Heart left ventricle (tissue), 16 donors: Measurements from ENCODE around the gene DDX31. TPM values are rescaled to one million over a fixed set of nuclear protein-coding genes. Genes with fewer than 3 reads are reported as not detected.

Experiments
- ATAC-seq, 4 donors: fragments of 200-7000 bp; cut with Tn5 transposase; one replicate each; pipeline ENCODE4 v1.9.1; 2020 to 2022; ENCODE audit warnings: moderate library complexity in 4 of 4, mild to moderate bottlenecking in 3 of 4, moderate number of reproducible peaks in 1 of 4
- DNase-seq, 5 donors: peaks; one replicate each; pipeline ENCODE4 v3.0.0-alpha.2; 2020
- H3K27ac ChIP-seq, 12 donors: fragments of 200-600 bp; sonication (generic) in 4 of 12; one replicate each; pipeline versions ENCODE4 v1.5.0 to v1.8.0; 2016 to 2022; ENCODE audit warnings: mild to moderate bottlenecking in 2 of 12
- H3K27me3 ChIP-seq, 9 donors: fragments of 200-600 bp; sonication (generic) in 2 of 9; one replicate each; pipeline versions ENCODE4 v1.5.1 to v1.8.0; 2016 to 2022; ENCODE audit warnings: mild to moderate bottlenecking in 3 of 9
- H3K36me3 ChIP-seq, 9 donors: fragments of 200-600 bp; sonication (generic) in 2 of 9; one replicate each; pipeline versions ENCODE4 v1.5.0 to v1.8.0; 2018 to 2022; ENCODE audit warnings: mild to moderate bottlenecking in 2 of 9
- H3K4me1 ChIP-seq, 12 donors: fragments of 200-600 bp; sonication (generic) in 4 of 12; one replicate each; pipeline versions ENCODE4 v1.5.0 to v1.8.0; 2016 to 2022; ENCODE audit warnings: mild to moderate bottlenecking in 3 of 12
- H3K4me3 ChIP-seq, 12 donors: fragments of 200-600 bp; sonication (generic) in 4 of 12; one replicate each; pipeline versions ENCODE4 v1.5.0 to v1.8.0; 2017 to 2022; ENCODE audit warnings: mild to moderate bottlenecking in 9 of 12, moderate library complexity in 4 of 12
- H3K9me3 ChIP-seq, 12 donors: fragments of 200-600 bp; sonication (generic) in 4 of 12; one replicate each; pipeline versions ENCODE4 v1.5.0 to v1.8.0; 2016 to 2022; ENCODE audit warnings: mild to moderate bottlenecking in 1 of 12
- CTCF ChIP-seq, 12 donors: fragments of 200-600 bp; sonication (generic) in 4 of 12; IDR thresholded peaks; one replicate each; pipeline versions ENCODE4 v1.5.0 to v1.8.0; 2018 to 2022; ENCODE audit warnings: antibody characterized with exemption in 12 of 12, mild to moderate bottlenecking in 5 of 12
- POLR2A ChIP-seq, 2 donors: fragments of 450-650 bp; IDR thresholded peaks; one replicate each; pipeline ENCODE4 v1.6.1; 2017; ENCODE audit warnings: antibody characterized with exemption in 2 of 2, mild to moderate bottlenecking in 2 of 2, moderate library complexity in 2 of 2
- WGBS, 4 donors: extraction: QIAGEN DNeasy Blood & Tissue Kit in 2 of 4; methylation state at CpG; one replicate each; pipeline versions ENCODE4 v1.1.5 to v1.1.7; 2013 to 2018; 5-methylcytosine and 5-hydroxymethylcytosine counted together
- intact Hi-C, 10 donors: fragments of 100-400 bp; cut with DNase I; formaldehyde crosslinking; loops; one replicate each; pipeline versions ENCODE4 v1.11.1 to v1.14.2; 2022
- polyA plus RNA-seq, 2 donors: library from polyadenylated mRNA; stranded (reverse); fragments of 200-250 nt; gene quantifications; one replicate each; pipeline ENCODE4 v1.2.3, GENCODE V29; 2013
- total RNA-seq, 9 donors: library from RNA; depleted of rRNA in 2 of 9; stranded (reverse); fragments of >200 nt in 2 of 9; fragmentation: NEBNext Ultra II Directional in 3 of 9; extraction: Animal tissue kit (Norgen Biotek cat#: 25700) in 3 of 9; gene quantifications; one replicate each; pipeline versions ENCODE4 v1.1.0 to v1.2.4, GENCODE V29; 2016 to 2023
- donor health status: ischemic (EF 13 %, LVEDD 7.1; RV severe dilation, severe dysfunction).
- donor health status: healthy with polysubstance abuse.
- donor health status: DM: no; HTN: yes; CAD: no.
- donor health status: DM: no; HTN: no; CAD: no.
- donor health status: ischemic (EF 25% LVEDD 6.9; RV normal size, moderate dysfunction).
- donor health status: ischemic (EF 25% LVEDD 5.7; RV mildly dilated, moderate dysfunction).
- donor health status: healthy.
- donor health status: DM: yes; HTN: yes; CAD: no.
- donor health status: ischemic (EF 35%, LVEDD 5.7; RV mildly dilated, moderate dysfunction).
- donor health status: nonischemic (EF 11% LVEDD 7.7; RV severe dilation, severe dysfunction).
- donor health status: DM: yes; HTN: yes; CAD: no.
- donor health status: PGD.
- donor health status: ischemic (EF 29% LVEDD 5.4; RV normal size, mild dysfunction).
- donor health status: nonischemic (EF 23%, LVEDD 6.1; RV moderate dilation, normal function).

DDX31 gene
- total and polyA plus RNA-seq, 11 donors: 2.4 to 7.0 (median 5.1) TPM

DNA sequence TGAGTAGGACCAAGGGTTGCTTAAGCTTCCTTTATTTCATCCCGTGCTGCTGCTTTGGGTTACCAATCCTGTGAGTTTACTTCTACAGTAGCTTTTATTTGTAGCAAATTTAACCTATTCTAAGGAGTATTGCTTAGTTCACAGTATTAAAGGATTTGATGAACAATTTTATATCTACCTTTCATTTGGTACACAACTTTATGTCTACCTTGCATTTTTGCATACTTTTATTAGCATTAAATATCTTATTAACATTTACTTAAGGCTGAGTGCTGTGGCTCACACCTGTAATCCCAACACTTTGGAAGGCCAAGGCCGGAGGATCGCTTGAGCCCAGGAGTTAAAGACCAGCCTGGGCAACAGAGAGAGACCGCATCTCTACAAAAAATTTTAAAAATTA lies 4.7 kb upstream of the DDX31 start:
- no peak for TF ChIP-seq POLR2A (IDR thresholded peaks at IDR 0.05)
- no peak for TF ChIP-seq CTCF (IDR thresholded peaks at IDR 0.05)
- 88 to 93% (median 90%) methylated on average over 4 of the region's 4 CpGs for WGBS, 4 donors
- no peaks in the 10 kb centered on the region for H3K27me3 ChIP-seq
- no peak for ATAC-seq
- DNase-seq: no peak
- no peak overlapping the region for H3K4me3 ChIP-seq
- H3K36me3 ChIP-seq: peaks cover 0 to 18% (median 18%) of the 10 kb centered on the region in 9 donors
- H3K27ac ChIP-seq: no peak overlapping the region
- peaks cover 0 to 38% (median 24%) of the 10 kb centered on the region in 12 donors for H3K4me1 ChIP-seq
- H3K9me3 ChIP-seq: no peaks in the 10 kb centered on the region
- intact Hi-C loops: loop anchor here in 4 of 10 donors (5.0 to 10.0 kb wide), 5 partner anchors 120 to 260 kb away; partner anchors contain the start of genes AK8 (in 1 of the 4), CFAP77 (in 1 of the 4) and SPACA9 (in 1 of the 4)

DNA sequence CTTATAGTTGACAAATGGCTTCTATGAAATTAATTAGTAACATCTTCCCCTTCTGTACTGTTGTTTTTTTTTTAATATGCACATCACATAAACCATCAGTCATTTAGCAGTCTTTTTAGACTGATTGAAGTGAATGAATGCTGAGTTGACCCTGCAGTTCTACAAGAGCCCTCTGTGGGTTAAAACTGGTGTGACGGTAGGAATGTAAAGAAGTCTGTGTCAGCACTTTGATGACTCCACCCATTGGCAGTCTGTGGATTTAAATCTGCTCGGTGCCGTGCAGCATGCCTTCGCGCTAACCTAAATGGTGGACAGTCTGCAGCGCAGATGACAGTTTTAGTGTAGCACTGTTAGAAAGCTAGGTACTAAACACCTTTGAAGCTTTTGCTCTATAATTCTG lies 3.6 kb upstream of the DDX31 start:
- DNase-seq (no peak), ATAC-seq (no peak)
- H3K27me3 ChIP-seq: no peaks in the 10 kb centered on the region
- no peak overlapping the region for H3K27ac ChIP-seq
- H3K4me1 ChIP-seq: peaks cover 0 to 44% (median 28%) of the 10 kb centered on the region in 12 donors
- WGBS, 4 donors: 24 to 36% (median 35%) methylated on average over 6 of the region's 6 CpGs
- peaks cover 0 to 7% (median 7%) of the 10 kb centered on the region in 9 donors for H3K36me3 ChIP-seq
- TF ChIP-seq CTCF (IDR thresholded peaks at IDR 0.05) (no peak), POLR2A (IDR thresholded peaks at IDR 0.05) (no peak)
- H3K9me3 ChIP-seq: no peaks in the 10 kb centered on the region
- no peak overlapping the region for H3K4me3 ChIP-seq
- intact Hi-C loops: loop anchor here in 4 of 10 donors (5.0 to 10.0 kb wide), 5 partner anchors 121 to 259 kb away; partner anchors contain the start of genes AK8 (in 1 of the 4), CFAP77 (in 1 of the 4) and SPACA9 (in 1 of the 4)

- Histone ChIP-seq H3K36me3 (no peaks in the 10 kb centered on the region), H3K27me3 (no peaks in the 10 kb centered on the region), H3K4me1 (peaks cover 0 to 44% (median 28%) of the 10 kb centered on the region in 12 donors), H3K4me3 (peak overlapping the region in 3 of 12 donors; percentile 73 to 87 (median 83)), H3K9me3 (no peaks in the 10 kb centered on the region), H3K27ac (no peak overlapping the region)
- intact Hi-C loops: loop anchor here in 4 of 10 donors (5.0 to 10.0 kb wide), 5 partner anchors 122 to 258 kb away; partner anchors contain the start of genes AK8 (in 1 of the 4), CFAP77 (in 1 of the 4) and SPACA9 (in 1 of the 4)
- no peak for DNase-seq
- WGBS, 4 donors: 50 to 56% (median 53%) methylated on average over 5 of the region's 5 CpGs
- TF ChIP-seq POLR2A (IDR thresholded peaks at IDR 0.05) (no peak), CTCF (IDR thresholded peaks at IDR 0.05) (no peak)
- ATAC-seq: no peak
Observed at GRCh38 chr9:132672413-132672690, 2.6 kb upstream of the DDX31 start.

DNA sequence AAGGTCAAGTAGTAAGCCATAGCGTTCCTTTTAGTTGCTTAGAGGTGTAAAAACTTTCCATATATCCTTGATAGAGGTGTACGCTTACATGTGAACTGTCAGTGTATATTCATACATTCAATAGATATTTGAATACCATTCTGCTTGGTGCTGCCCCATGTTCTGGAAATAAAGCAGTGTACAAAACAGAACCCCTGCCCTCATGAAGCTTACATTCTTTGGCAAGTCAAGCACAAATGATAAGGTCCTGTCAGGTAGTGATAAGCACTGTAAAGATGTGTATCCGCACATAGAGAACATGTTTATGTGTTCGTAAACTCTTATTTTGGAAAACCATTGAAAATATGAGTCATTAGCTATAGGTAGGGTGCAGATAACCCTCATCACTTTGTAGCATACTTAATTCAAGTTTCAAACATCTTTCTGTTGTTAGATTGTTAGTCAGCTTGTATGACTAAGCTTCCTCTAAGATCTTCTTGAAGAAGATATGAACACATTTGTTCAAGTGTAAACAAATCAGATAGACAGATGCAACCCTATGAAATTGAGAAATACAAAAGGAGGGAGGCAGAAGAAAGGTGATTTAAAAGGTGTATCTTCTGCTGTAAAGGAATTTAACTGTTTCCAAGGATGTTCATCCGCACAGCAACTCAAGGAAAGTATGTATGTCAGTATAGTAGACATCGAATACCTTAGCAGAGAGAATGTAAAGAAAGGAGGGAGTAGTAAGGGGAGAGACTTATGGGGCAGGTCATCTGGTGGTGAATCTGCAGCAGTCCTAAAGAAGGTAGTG lies 2.0 kb upstream of the DDX31 start:
- Histone ChIP-seq H3K4me3 (peak overlapping the region in 9 of 12 donors; percentile 73 to 98 (median 87)), H3K9me3 (no peaks in the 10 kb centered on the region), H3K27me3 (no peaks in the 10 kb centered on the region), H3K27ac (no peak overlapping the region), H3K36me3 (no peaks in the 10 kb centered on the region), H3K4me1 (peaks cover 0 to 44% (median 28%) of the 10 kb centered on the region in 12 donors)
- ATAC-seq: no peak
- DNase-seq: no peak
- TF ChIP-seq CTCF (IDR thresholded peaks at IDR 0.05) (no peak), POLR2A (IDR thresholded peaks at IDR 0.05) (no peak)
- 87 to 89% (median 87%) methylated on average over 6 of the region's 6 CpGs for WGBS, 4 donors
- intact Hi-C loops: loop anchor here in 6 of 10 donors (2.0 to 10.0 kb wide), 7 partner anchors 123 to 257 kb away; partner anchors contain the start of genes AK8 (in 1 of the 6), CFAP77 (in 1 of the 6) and SPACA9 (in 1 of the 6)
